GM23338 (cell line): ENCODE results near the gene PRKX. TPM values are rescaled to one million over a fixed set of nuclear protein-coding genes. Genes with fewer than 3 reads are reported as not detected.
"Not testable (repeated sequence)": the region's sequence is repeated elsewhere in the genome, so short reads cannot be mapped to it uniquely, and the experiment has no call there.

Experiments used
- ATAC-seq: fragments of 200-7000 bp; cut with Tn5 transposase; 3 replicates; pipeline ENCODE4 v1.9.1; 2020
- DNase-seq: peaks from one replicate; pipeline ENCODE4 v3.0.0-alpha.2; 2015; ENCODE audit warnings: low spot score
- H2AFZ ChIP-seq: fragments of 200-600 bp; sonication (generic); 2 replicates; pipeline ENCODE4 v1.8.0; 2016; ENCODE audit warnings: antibody characterized with exemption, mild to moderate bottlenecking, moderate library complexity
- H3F3A ChIP-seq: fragments of 200-600 bp; sonication (generic); replicated peaks from 2 replicates; pipeline ENCODE4 v1.8.0; 2017; ENCODE audit warnings: antibody characterized with exemption, mixed run types, low read depth
- H3K27ac ChIP-seq: fragments of 200-600 bp; sonication (generic); 2 replicates; pipeline ENCODE4 v1.6.1; 2016; ENCODE audit warnings: low read depth
- H3K27me3 ChIP-seq: fragments of 200-600 bp; sonication (generic); 2 replicates; pipeline ENCODE4 v1.8.0; 2016; ENCODE audit warnings: mild to moderate bottlenecking, mixed run types, moderate library complexity; ENCODE audit not compliant: insufficient read depth
- H3K36me3 ChIP-seq: fragments of 200-600 bp; sonication (generic); 2 replicates; pipeline ENCODE4 v1.8.0; 2016; ENCODE audit warnings: mild to moderate bottlenecking; ENCODE audit not compliant: insufficient read depth
- H3K4me1 ChIP-seq: fragments of 200-600 bp; sonication (generic); 2 replicates; pipeline ENCODE4 v1.8.0; 2016; ENCODE audit warnings: mild to moderate bottlenecking, moderate library complexity; ENCODE audit not compliant: insufficient read depth
- H3K4me2 ChIP-seq: fragments of 200-600 bp; sonication (generic); 2 replicates; pipeline ENCODE4 v1.7.1; 2017; ENCODE audit warnings: mixed run types
- H3K4me3 ChIP-seq: fragments of 200-600 bp; sonication (generic); 2 replicates; pipeline ENCODE4 v1.6.1; 2016; ENCODE audit warnings: mixed run types
- H3K79me2 ChIP-seq: fragments of 200-600 bp; sonication (generic); replicated peaks from 2 replicates; pipeline ENCODE4 v1.8.0; 2017; ENCODE audit warnings: mild to moderate bottlenecking; ENCODE audit not compliant: insufficient read depth
- H3K9me2 ChIP-seq: fragments of 200-600 bp; sonication (generic); 2 replicates; pipeline ENCODE4 v1.8.0; 2017; ENCODE audit not compliant: insufficient read depth
- H4K20me1 ChIP-seq: fragments of 200-600 bp; sonication (generic); replicated peaks from 2 replicates; pipeline ENCODE4 v1.8.0; 2017; ENCODE audit warnings: mild to moderate bottlenecking; ENCODE audit not compliant: insufficient read depth
- H3K27ac Mint-ChIP-seq: 2 replicates; pipeline ENCODE4 v1.8.0; 2020; ENCODE audit warnings: inconsistent platforms, mild to moderate bottlenecking, moderate library complexity, mixed read lengths
- H3K27me3 Mint-ChIP-seq: 3 replicates; pipeline ENCODE4 v1.8.0; 2022; ENCODE audit warnings: low read depth, mild to moderate bottlenecking, moderate library complexity, mixed read lengths, inconsistent platforms; ENCODE audit not compliant: insufficient read depth, poor library complexity
- H3K36me3 Mint-ChIP-seq: 3 replicates; pipeline ENCODE4 v1.8.0; 2021; ENCODE audit warnings: low read depth, mild to moderate bottlenecking, inconsistent platforms, moderate library complexity, mixed read lengths
- H3K4me1 Mint-ChIP-seq: 3 replicates; pipeline ENCODE4 v1.8.0; 2020; ENCODE audit warnings: mild to moderate bottlenecking, inconsistent platforms, mixed read lengths
- H3K4me3 Mint-ChIP-seq: 3 replicates; pipeline ENCODE4 v1.8.0; 2021; ENCODE audit warnings: moderate library complexity, mild to moderate bottlenecking, inconsistent platforms, mixed read lengths
- H3K9me3 Mint-ChIP-seq: 3 replicates; pipeline ENCODE4 v1.8.0; 2020; ENCODE audit warnings: moderate library complexity, mild to moderate bottlenecking, inconsistent platforms, mixed read lengths
- EZH2 ChIP-seq: fragments of 200-600 bp; sonication (generic); IDR thresholded peaks from one replicate; pipeline ENCODE4 v1.8.0; 2017; ENCODE audit warnings: antibody characterized with exemption, mild to moderate bottlenecking, low read depth; ENCODE audit not compliant: unreplicated experiment
- JUNB ChIP-seq: IDR thresholded peaks from one replicate; pipeline ENCODE4 v1.6.1; 2016; ENCODE audit warnings: antibody characterized with exemption; ENCODE audit not compliant: unreplicated experiment
- POLR2AphosphoS5 ChIP-seq: IDR thresholded peaks from 2 replicates; pipeline ENCODE4 v1.6.1; 2016; ENCODE audit warnings: antibody characterized with exemption, low read depth
- REST ChIP-seq: IDR thresholded peaks from one replicate; pipeline ENCODE4 v1.6.1; 2018; ENCODE audit warnings: antibody characterized with exemption; ENCODE audit not compliant: unreplicated experiment
- STAT1 ChIP-seq: IDR thresholded peaks from one replicate; pipeline ENCODE4 v1.6.1; 2016; ENCODE audit warnings: antibody characterized with exemption; ENCODE audit not compliant: unreplicated experiment
- ZNF114 ChIP-seq: fragments of 250-450 bp; sonication (Bioruptor Pico); IDR thresholded peaks from 2 replicates; pipeline ENCODE4 v1.5.0; 2020; ENCODE audit warnings: mild to moderate bottlenecking, moderate library complexity
- polyA plus RNA-seq: library from polyadenylated mRNA; unstranded; fragments of >200 nt; fragmentation: Nextera tagmentation; extraction: Ambion mirVana; gene quantifications from 2 replicates; pipeline ENCODE4 v1.2.1, GENCODE V29; 2016
- total RNA-seq: library from RNA; depleted of rRNA; stranded (reverse); fragments of >200 nt; shearing (Covaris generic); gene quantifications from 2 replicates; pipeline ENCODE4 v1.2.3, GENCODE V29; 2014
- TF ChIP-seq, protein P1 (sequence below), 2 experiments: fragments of 200-600 bp in 1 of 2; sonication (generic) in 1 of 2; conservative IDR thresholded peaks; 2 replicates each; pipeline versions ENCODE4 v1.5.1 to v1.6.1; 2016 to 2017; ENCODE audit warnings: antibody characterized with exemption in 2 of 2, low read depth in 2 of 2, mild to moderate bottlenecking in 2 of 2, moderate library complexity in 1 of 2

The PRKX gene
- total and polyA plus RNA-seq, 2 experiments from 2014 or later = 12.9 to 43.5 TPM

DNA sequence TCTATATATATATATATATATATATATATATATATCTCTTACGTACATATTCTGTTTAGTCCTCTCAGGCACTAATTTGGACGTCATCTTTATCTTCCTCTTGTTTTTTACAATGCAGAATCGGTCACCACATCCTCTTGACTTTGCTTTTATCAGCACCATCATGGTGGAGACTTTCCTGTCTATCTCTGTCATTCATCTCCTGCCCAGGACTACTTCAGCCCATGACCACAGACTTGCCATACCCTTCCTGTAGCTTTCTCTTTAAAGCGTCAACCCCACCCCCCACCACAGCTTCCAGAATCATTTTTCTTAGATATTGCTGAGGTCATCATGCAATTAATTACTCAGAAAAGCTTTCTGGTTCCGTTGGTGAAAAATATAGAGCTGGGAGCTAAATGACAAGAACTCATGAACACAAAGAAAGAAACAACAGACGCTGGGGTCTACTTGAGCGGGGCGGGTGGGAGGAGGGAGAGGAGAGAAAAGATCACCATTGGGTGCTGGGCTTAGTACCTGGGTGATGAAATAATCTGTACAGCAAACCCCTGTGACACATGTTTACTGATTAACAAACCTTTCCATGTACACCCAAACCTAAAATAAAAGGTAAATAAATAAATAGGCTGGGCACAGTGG, 30.5 kb upstream of the PRKX start:
- Mint-ChIP-seq H3K4me1 (no peaks in the 10 kb centered on the region), H3K27ac (no peak overlapping the region), H3K27me3 (peaks cover 2% of the 10 kb centered on the region), H3K4me3 (no peak overlapping the region), H3K9me3 (peaks cover 7% of the 10 kb centered on the region; the same call in 2 of the 3 replicates), H3K36me3 (peaks cover 2% of the 10 kb centered on the region; the same call in 2 of the 3 replicates)
- Histone ChIP-seq H3K9me2 (no peaks in the 10 kb centered on the region), H4K20me1 (no peaks in the 10 kb centered on the region), H3K27ac (no peak overlapping the region), H3K4me3 (no peak overlapping the region), H3K36me3 (no peaks in the 10 kb centered on the region), H2AFZ (no peak overlapping the region), H3K79me2 (no peaks in the 10 kb centered on the region), H3F3A (no peaks in the 10 kb centered on the region), H3K4me2 (no peak overlapping the region), H3K4me1 (no peaks in the 10 kb centered on the region), H3K27me3 (no peaks in the 10 kb centered on the region)
- no peak for TF ChIP-seq EZH2
- TF ChIP-seq REST = no peak
- TF ChIP-seq, protein P1, sequence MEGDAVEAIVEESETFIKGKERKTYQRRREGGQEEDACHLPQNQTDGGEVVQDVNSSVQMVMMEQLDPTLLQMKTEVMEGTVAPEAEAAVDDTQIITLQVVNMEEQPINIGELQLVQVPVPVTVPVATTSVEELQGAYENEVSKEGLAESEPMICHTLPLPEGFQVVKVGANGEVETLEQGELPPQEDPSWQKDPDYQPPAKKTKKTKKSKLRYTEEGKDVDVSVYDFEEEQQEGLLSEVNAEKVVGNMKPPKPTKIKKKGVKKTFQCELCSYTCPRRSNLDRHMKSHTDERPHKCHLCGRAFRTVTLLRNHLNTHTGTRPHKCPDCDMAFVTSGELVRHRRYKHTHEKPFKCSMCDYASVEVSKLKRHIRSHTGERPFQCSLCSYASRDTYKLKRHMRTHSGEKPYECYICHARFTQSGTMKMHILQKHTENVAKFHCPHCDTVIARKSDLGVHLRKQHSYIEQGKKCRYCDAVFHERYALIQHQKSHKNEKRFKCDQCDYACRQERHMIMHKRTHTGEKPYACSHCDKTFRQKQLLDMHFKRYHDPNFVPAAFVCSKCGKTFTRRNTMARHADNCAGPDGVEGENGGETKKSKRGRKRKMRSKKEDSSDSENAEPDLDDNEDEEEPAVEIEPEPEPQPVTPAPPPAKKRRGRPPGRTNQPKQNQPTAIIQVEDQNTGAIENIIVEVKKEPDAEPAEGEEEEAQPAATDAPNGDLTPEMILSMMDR (conservative IDR thresholded peaks at IDR 0.05; ENCODE audit: low read depth in 2 of 2) = no peak
- no peak for TF ChIP-seq POLR2AphosphoS5
- TF ChIP-seq ZNF114 = no peak
- no peak for TF ChIP-seq STAT1
- TF ChIP-seq JUNB = no peak
- DNase-seq = no peak
- no peak for ATAC-seq

DNA sequence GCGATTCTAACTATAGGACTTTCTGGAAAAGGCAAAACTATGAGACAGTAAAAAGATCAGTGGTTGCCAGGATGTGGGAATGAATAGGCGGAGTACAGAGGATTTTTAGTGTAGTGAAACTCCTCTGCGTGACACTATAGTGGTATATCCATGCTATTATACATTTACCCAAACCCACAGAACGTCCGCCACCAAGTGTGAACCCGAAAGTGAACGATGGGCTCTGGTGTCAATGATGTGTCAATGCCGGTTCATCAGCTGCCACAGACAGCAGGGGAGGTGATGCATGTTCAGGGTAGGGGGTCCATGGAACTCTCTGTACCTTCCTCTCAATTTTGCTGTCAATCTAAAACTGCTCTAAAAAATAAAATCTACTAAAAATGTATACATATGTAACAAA, 27.5 kb upstream of the PRKX start:
- H3K36me3 Mint-ChIP-seq, H3K4me3 Mint-ChIP-seq, H3K36me3 ChIP-seq, H3K9me2 ChIP-seq, H3K4me2 ChIP-seq, H3K27ac Mint-ChIP-seq, H3F3A ChIP-seq, H3K27ac ChIP-seq, H3K79me2 ChIP-seq, H3K4me1 Mint-ChIP-seq, DNase-seq, H3K9me3 Mint-ChIP-seq, H2AFZ ChIP-seq, H3K4me1 ChIP-seq, H3K27me3 ChIP-seq, H3K4me3 ChIP-seq, H3K27me3 Mint-ChIP-seq, ATAC-seq, H4K20me1 ChIP-seq: not testable (repeated sequence)
